Transverse colon (tissue), 4 donors: ENCODE data around the gene CD9. TPM values are rescaled to one million over a fixed set of nuclear protein-coding genes. Genes with fewer than 3 reads are reported as not detected.

Experiments
- DNase-seq: peaks from one replicate; pipeline ENCODE4 v3.0.0-alpha.2; 2019
- H3K27ac ChIP-seq, 4 donors: fragments of 200-600 bp; sonication (generic); 2 replicates each; pipeline ENCODE4 v1.5.1; 2016 to 2018; ENCODE audit warnings: inconsistent platforms in 4 of 4
- H3K27me3 ChIP-seq: fragments of 200-600 bp; sonication (generic); 2 replicates; pipeline ENCODE4 v1.5.1; 2017; ENCODE audit warnings: inconsistent platforms
- H3K36me3 ChIP-seq, 4 donors: fragments of 200-600 bp; sonication (generic); 2 replicates each; pipeline ENCODE4 v1.5.1; 2017 to 2019; ENCODE audit warnings: inconsistent platforms in 4 of 4
- H3K4me1 ChIP-seq, 4 donors: fragments of 200-600 bp; sonication (generic); 2 replicates each; pipeline ENCODE4 v1.5.1; 2017 to 2020; ENCODE audit warnings: inconsistent platforms in 4 of 4
- H3K4me3 ChIP-seq, 4 donors: fragments of 200-600 bp; sonication (generic); 1 replicate in 1 of 4; 2 replicates in 3 of 4; pipeline versions ENCODE4 v1.5.1 to v1.6.1; 2017 to 2019; ENCODE audit warnings: inconsistent platforms in 4 of 4
- H3K9me3 ChIP-seq, 2 donors: fragments of 200-600 bp; sonication (generic); 2 replicates each; pipeline ENCODE4 v1.5.1; 2017 to 2019; ENCODE audit warnings: inconsistent platforms in 2 of 2
- EP300 ChIP-seq: sonication (generic); formaldehyde crosslinking; IDR thresholded peaks from one replicate; pipeline ENCODE4 v1.6.1; 2017; ENCODE audit warnings: antibody characterized with exemption, low read depth
- POLR2A ChIP-seq: fragments of 450-650 bp; IDR thresholded peaks from one replicate; pipeline ENCODE4 v1.6.1; 2016; ENCODE audit warnings: antibody characterized with exemption, mild to moderate bottlenecking, moderate library complexity
- POLR2AphosphoS5 ChIP-seq, 3 donors: sonication (generic); formaldehyde crosslinking; IDR thresholded peaks; one replicate each; pipeline ENCODE4 v1.6.1; 2016; ENCODE audit warnings: antibody characterized with exemption in 3 of 3
- WGBS, 2 donors: methylation state at CpG; one replicate each; pipeline ENCODE4 v1.1.5; 2018; ENCODE audit warnings: low coverage in 1 of 2; 5-methylcytosine and 5-hydroxymethylcytosine counted together
- in situ Hi-C, 4 donors: fragments of 200-750 bp; cut with MboI; loops; one replicate each; pipeline versions ENCODE4 v1.15.0 to v1.15.1; 2017; ENCODE audit warnings: low sequenced_read_pairs in 3 of 4, low pct_ligation_motif_present in 1 of 4, low pct_unique_long_range_greater_than_20kb in 1 of 4
- intact Hi-C: fragments of 100-400 bp; cut with DNase I; formaldehyde crosslinking; loops from one replicate; pipeline ENCODE4 v1.15.1; 2023; ENCODE audit warnings: low total_unique reads
- total RNA-seq, 4 donors: library from RNA; depleted of rRNA; stranded (reverse); fragments of >200 nt; gene quantifications; one replicate each; pipeline ENCODE4 v1.1.0, GENCODE V29; 2016
- TF ChIP-seq, protein P1 (sequence below), 5 experiments: fragments of 200-600 bp in 3 of 5; fragments of 450-650 bp in 2 of 5; sonication (generic) in 3 of 5; IDR thresholded peaks; 1 replicate in 2 of 5; 2 replicates in 3 of 5; pipeline ENCODE4 v1.5.1; 2016 to 2017; ENCODE audit warnings: antibody characterized with exemption in 5 of 5, inconsistent platforms in 3 of 5, mild to moderate bottlenecking in 2 of 5, moderate library complexity in 1 of 5

CD9 gene
- total RNA-seq, 4 donors from 2014 or later: 207 to 668 (median 481) TPM

DNA sequence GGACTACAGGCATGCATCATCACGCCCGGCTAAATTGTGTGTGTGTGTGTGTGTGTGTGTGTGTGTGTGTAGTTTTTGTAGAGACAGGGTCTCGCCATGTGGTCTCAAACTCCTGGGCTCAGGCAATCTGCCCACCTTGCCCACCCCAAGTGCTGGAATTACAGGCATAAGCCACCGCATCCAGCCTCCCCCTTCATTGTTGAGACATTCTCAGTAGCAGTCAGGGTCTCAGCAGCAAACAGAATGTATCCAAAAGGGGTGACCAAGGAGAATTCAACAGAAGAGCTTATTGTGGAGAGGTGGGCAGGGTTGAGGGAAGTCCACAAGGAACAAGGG, 73.0 kb downstream of the CD9 start:
- Histone ChIP-seq H3K27ac (no peak overlapping the region), H3K4me3 (no peak overlapping the region), H3K36me3 (no peaks in the 10 kb centered on the region), H3K4me1 (peaks cover 8 to 14% (median 12%) of the 10 kb centered on the region in 4 donors), H3K27me3 (no peaks in the 10 kb centered on the region), H3K9me3 (no peaks in the 10 kb centered on the region)
- 40 to 50% methylated on average over 1 to 2 of the region's 4 CpGs for WGBS, 2 donors
- intact Hi-C loops: no loop called here
- TF ChIP-seq POLR2A (no peak), EP300 (no peak), POLR2AphosphoS5 (IDR thresholded peaks at IDR 0.05) (no peak)
- TF ChIP-seq, protein P1, sequence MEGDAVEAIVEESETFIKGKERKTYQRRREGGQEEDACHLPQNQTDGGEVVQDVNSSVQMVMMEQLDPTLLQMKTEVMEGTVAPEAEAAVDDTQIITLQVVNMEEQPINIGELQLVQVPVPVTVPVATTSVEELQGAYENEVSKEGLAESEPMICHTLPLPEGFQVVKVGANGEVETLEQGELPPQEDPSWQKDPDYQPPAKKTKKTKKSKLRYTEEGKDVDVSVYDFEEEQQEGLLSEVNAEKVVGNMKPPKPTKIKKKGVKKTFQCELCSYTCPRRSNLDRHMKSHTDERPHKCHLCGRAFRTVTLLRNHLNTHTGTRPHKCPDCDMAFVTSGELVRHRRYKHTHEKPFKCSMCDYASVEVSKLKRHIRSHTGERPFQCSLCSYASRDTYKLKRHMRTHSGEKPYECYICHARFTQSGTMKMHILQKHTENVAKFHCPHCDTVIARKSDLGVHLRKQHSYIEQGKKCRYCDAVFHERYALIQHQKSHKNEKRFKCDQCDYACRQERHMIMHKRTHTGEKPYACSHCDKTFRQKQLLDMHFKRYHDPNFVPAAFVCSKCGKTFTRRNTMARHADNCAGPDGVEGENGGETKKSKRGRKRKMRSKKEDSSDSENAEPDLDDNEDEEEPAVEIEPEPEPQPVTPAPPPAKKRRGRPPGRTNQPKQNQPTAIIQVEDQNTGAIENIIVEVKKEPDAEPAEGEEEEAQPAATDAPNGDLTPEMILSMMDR (IDR thresholded peaks at IDR 0.05): no peak
- in situ Hi-C loops: no loop called here
- no peak for DNase-seq

DNA sequence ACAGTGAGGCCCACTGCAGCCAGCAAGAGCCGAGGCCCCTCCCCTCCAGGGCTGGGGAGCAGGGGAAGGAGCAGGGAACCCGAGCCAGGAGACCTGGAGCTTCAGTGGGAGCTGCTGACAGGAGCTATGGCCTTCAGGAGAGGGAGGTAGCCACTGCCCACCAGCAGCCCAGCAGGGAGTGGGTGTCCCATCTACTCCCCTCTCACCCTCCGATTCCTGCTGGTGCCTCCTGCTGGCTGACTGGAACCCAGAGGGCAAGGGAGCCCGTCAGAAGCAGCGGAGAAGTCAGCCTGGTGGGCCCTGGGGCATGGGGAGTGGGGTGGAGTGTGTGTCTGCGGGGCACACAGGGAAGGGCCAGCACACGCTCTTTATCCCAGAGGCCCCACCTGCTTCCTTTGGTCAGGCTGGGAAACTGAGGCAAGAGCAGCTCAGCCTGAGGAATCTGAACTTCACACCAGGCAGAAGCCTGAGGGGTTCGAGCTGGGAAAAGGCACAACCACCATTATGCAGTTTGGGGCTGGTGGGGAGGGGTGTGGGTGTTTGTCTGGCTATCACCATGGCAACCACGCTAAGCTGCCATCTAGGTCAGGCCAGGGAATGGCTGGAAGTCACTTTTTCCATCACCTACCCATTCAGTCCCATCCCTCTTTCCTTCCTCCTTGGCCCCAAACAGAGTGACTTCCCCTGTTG, 73.5 kb downstream of the CD9 start:
- H3K27ac ChIP-seq: no peak overlapping the region
- H3K4me1 ChIP-seq: peaks cover 11 to 16% (median 14%) of the 10 kb centered on the region in 4 donors
- DNase-seq: no peak
- no peak for TF ChIP-seq POLR2A
- TF ChIP-seq POLR2AphosphoS5 (IDR thresholded peaks at IDR 0.05): no peak
- no peak for TF ChIP-seq EP300
- TF ChIP-seq, protein P1 (IDR thresholded peaks at IDR 0.05): no peak
- 71% methylated on average over 9 of the region's 9 CpGs; no CpG with 5 or more reads in 1 of the 2 donors for WGBS, 2 donors
- in situ Hi-C loops: no loop called here
- intact Hi-C loops: no loop called here
- H3K9me3 ChIP-seq: no peaks in the 10 kb centered on the region
- H3K36me3 ChIP-seq: no peaks in the 10 kb centered on the region
- no peaks in the 10 kb centered on the region for H3K27me3 ChIP-seq
- H3K4me3 ChIP-seq: no peak overlapping the region

DNA sequence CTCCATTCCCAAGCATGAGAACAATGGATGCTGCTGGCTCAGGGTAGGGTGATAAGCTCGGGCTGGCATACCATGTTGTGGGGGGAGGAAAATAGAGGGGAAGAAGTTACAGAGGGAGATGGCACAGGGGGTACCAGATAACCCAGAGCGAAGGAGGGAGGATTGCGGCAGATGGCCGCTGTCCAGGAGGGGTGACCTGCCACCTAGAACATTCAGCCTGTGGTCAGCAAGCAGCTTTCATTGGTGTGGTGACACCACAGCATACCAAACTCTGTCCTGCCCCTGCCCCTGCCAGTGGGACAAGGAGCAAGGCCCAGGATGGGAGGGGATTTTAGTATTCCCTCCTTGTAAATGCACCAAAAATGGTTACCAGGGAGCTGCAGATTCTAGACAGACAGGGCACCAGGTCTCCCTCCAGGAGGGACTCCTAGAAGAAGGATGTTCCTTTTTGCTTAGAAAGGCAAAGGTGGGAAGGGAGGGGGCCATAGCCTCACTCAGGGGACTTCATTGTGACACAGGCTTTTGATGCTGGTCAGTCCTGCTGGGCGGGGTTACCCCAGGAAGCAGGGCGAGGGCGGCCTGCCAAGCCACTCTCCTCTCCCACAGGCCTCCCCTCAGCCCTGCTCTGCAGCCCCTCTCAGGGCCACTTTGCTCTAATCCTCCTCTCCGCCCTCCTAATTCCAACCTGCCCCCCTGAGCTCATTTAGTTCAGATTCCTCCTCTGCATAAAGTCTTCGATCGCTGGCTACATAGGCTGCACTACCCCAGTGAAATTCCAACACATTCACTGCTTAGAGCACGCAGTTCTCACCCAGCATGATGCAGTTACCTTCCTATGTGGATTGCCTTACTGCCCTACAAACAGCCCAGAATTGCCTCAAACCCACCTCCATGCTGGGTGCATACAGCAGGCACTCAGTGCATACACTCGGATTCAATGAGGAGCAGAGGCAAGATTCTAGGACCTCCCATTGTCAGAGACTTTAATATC, 74.3 kb downstream of the CD9 start:
- TF ChIP-seq POLR2AphosphoS5 (IDR thresholded peaks at IDR 0.05): no peak
- no peak for TF ChIP-seq EP300
- TF ChIP-seq, protein P1 (IDR thresholded peaks at IDR 0.05): no peak
- no peak for TF ChIP-seq POLR2A
- Histone ChIP-seq H3K4me3 (no peak overlapping the region), H3K4me1 (peaks cover 18 to 23% (median 21%) of the 10 kb centered on the region in 4 donors), H3K27ac (no peak overlapping the region), H3K27me3 (no peaks in the 10 kb centered on the region), H3K9me3 (no peaks in the 10 kb centered on the region), H3K36me3 (no peaks in the 10 kb centered on the region)
- intact Hi-C loops (no loop called here), in situ Hi-C loops (loop anchor here in 2 of 4 donors (5.0 kb wide), 2 partner anchors 72 to 77 kb away; partner anchors contain the start of gene CD9 (in 1 of the 2))
- WGBS, 2 donors: 82 to 96% methylated on average over 8 to 12 of the region's 12 CpGs
- no peak for DNase-seq
